ENCODE measurements around the gene FYCO1.

FYCO1 gene

GRCh38 chr3:45887759-45888511, 107.7 kb downstream of the FYCO1 start:
- FAIRE-seq, result no peak

GRCh38 chr3:45887285-45887684, 108.3 kb downstream of the FYCO1 start:
- no peak for FAIRE-seq
- no peak for DNase-seq (ENCODE audit: low spot score)

More at GRCh38 chr3:45887759-45888511, 107.7 kb downstream of the FYCO1 start:
- no peak for DNase-seq (ENCODE audit: low spot score)

- no peak for FAIRE-seq
- DNase-seq (ENCODE audit: low spot score), result no peak
These were observed 109.5 kb downstream of the FYCO1 start, which contains the start of gene CCR9 for GRCh38 chr3:45885979-45886705. Gene CCR9 (plus strand): TSS chr3:45886543. CDS start chr3:45894934, 8,391 bp downstream.

GRCh38 chr3:45884368-45885201, 111.0 kb downstream of the FYCO1 start:
- no peak for DNase-seq (ENCODE audit: low spot score)
- FAIRE-seq, result no peak

- DNase-seq (ENCODE audit: low spot score) (no peak), FAIRE-seq (no peak)
These were observed 114.3 kb downstream of the FYCO1 start for GRCh38 chr3:45881078-45882022.

GRCh38 chr3:45880725-45881077, 114.9 kb downstream of the FYCO1 start:
- FAIRE-seq (no peak), DNase-seq (ENCODE audit: low spot score) (no peak)

GRCh38 chr3:45878124-45878523, 117.5 kb downstream of the FYCO1 start:
- DNase-seq (ENCODE audit: low spot score), result no peak
- FAIRE-seq, result no peak

GRCh38 chr3:45874677-45875346, 120.8 kb downstream of the FYCO1 start:
- DNase-seq (ENCODE audit: low spot score) (no peak), FAIRE-seq (no peak)

GRCh38 chr3:45873638-45874037, 122.0 kb downstream of the FYCO1 start:
- DNase-seq (ENCODE audit: low spot score) (no peak), FAIRE-seq (no peak)

- no peak for FAIRE-seq
- no peak for DNase-seq (ENCODE audit: low spot score)
These were observed 122.6 kb downstream of the FYCO1 start for GRCh38 chr3:45873036-45873435.

- FAIRE-seq, result no peak
These were observed 123.1 kb downstream of the FYCO1 start for GRCh38 chr3:45872569-45872968.

GRCh38 chr3:45871780-45872179, 123.8 kb downstream of the FYCO1 start:
- DNase-seq (ENCODE audit: low spot score) (no peak), FAIRE-seq (no peak)

More at GRCh38 chr3:45872569-45872968, 123.1 kb downstream of the FYCO1 start:
- no peak for DNase-seq (ENCODE audit: low spot score)

GRCh38 chr3:45870099-45870498, 125.5 kb downstream of the FYCO1 start:
- no peak for DNase-seq (ENCODE audit: low spot score)
- no peak for FAIRE-seq

- FAIRE-seq, result no peak
- no peak for DNase-seq (ENCODE audit: low spot score)
These were observed 126.0 kb downstream of the FYCO1 start for GRCh38 chr3:45869638-45870037.

- DNase-seq (ENCODE audit: low spot score), result no peak
- FAIRE-seq, result no peak
These were observed 127.0 kb downstream of the FYCO1 start for GRCh38 chr3:45868650-45869049.

GRCh38 chr3:45868213-45868612, 127.4 kb downstream of the FYCO1 start:
- DNase-seq (ENCODE audit: low spot score), result no peak
- FAIRE-seq, result no peak
